Nephron progenitor cell (in vitro differentiated cells): ENCODE results near the gene BOC.

Experiments used
- DNase-seq: peaks from one replicate; pipeline ENCODE4 v3.0.0; 2021
- H3K27ac Mint-ChIP-seq: 2 replicates; pipeline ENCODE4 v1.8.0; 2021; ENCODE audit warnings: mild to moderate bottlenecking, moderate library complexity, mixed read lengths
- H3K27me3 Mint-ChIP-seq: 2 replicates; pipeline ENCODE4 v1.8.0; 2021; ENCODE audit warnings: mild to moderate bottlenecking, low read depth, mixed read lengths; ENCODE audit not compliant: poor library complexity
- H3K36me3 Mint-ChIP-seq: 2 replicates; pipeline ENCODE4 v1.8.0; 2021; ENCODE audit warnings: low read depth, mixed read lengths
- H3K4me1 Mint-ChIP-seq: 2 replicates; pipeline ENCODE4 v1.8.0; 2021; ENCODE audit warnings: mixed read lengths
- H3K4me3 Mint-ChIP-seq: 2 replicates; pipeline ENCODE4 v1.8.0; 2021; ENCODE audit warnings: mild to moderate bottlenecking, moderate library complexity, mixed read lengths
- H3K9me3 Mint-ChIP-seq: 2 replicates; pipeline ENCODE4 v1.8.0; 2021; ENCODE audit warnings: mild to moderate bottlenecking, moderate library complexity, mixed read lengths
- TF ChIP-seq, protein P1 (sequence below): fragments of 200-600 bp; sonication (generic); IDR thresholded peaks from 2 replicates; pipeline ENCODE4 v1.5.0; 2021; ENCODE audit warnings: antibody characterized with exemption

Gene BOC

DNA sequence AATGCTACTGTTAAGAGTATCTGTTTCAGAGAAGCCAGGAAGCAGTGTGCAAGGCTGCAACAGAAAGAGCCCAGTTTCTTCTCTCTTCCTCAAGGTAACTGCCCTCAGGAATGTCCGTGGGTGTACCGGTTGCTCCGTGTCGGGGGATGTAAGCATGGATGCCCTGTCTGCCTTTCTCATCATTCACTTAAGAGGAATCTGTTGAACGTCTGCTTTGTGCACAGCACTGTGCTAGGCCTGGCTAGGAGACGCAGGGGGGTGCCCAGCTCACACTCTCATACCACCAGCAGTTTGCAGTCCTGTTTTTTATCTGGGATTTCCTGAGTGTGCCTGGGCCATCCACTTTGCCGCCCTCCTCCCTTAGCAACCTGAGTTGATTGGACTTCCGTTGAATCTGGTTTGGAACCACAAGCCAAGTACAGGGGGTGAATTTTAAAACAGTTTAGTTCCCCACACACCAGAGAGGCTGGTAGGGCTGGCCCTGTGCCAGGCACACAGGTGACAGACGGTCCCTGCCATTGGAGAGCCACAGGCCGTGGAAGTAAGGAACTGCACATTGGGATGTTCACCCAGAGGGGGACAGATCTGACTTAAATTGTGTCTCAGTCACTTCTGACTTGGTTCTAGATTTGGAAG, 11.2 kb downstream of the BOC start:
- H3K9me3 Mint-ChIP-seq = no peaks in the 10 kb centered on the region
- H3K36me3 Mint-ChIP-seq = peaks cover 93% of the 10 kb centered on the region
- H3K27ac Mint-ChIP-seq = peak overlapping the region; percentile 97
- peak overlapping the region; percentile 68 for H3K4me3 Mint-ChIP-seq
- TF ChIP-seq, protein P1, sequence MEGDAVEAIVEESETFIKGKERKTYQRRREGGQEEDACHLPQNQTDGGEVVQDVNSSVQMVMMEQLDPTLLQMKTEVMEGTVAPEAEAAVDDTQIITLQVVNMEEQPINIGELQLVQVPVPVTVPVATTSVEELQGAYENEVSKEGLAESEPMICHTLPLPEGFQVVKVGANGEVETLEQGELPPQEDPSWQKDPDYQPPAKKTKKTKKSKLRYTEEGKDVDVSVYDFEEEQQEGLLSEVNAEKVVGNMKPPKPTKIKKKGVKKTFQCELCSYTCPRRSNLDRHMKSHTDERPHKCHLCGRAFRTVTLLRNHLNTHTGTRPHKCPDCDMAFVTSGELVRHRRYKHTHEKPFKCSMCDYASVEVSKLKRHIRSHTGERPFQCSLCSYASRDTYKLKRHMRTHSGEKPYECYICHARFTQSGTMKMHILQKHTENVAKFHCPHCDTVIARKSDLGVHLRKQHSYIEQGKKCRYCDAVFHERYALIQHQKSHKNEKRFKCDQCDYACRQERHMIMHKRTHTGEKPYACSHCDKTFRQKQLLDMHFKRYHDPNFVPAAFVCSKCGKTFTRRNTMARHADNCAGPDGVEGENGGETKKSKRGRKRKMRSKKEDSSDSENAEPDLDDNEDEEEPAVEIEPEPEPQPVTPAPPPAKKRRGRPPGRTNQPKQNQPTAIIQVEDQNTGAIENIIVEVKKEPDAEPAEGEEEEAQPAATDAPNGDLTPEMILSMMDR = no peak
- H3K4me1 Mint-ChIP-seq = peaks cover 91% of the 10 kb centered on the region
- no peaks in the 10 kb centered on the region for H3K27me3 Mint-ChIP-seq
- DNase-seq = no peak

DNA sequence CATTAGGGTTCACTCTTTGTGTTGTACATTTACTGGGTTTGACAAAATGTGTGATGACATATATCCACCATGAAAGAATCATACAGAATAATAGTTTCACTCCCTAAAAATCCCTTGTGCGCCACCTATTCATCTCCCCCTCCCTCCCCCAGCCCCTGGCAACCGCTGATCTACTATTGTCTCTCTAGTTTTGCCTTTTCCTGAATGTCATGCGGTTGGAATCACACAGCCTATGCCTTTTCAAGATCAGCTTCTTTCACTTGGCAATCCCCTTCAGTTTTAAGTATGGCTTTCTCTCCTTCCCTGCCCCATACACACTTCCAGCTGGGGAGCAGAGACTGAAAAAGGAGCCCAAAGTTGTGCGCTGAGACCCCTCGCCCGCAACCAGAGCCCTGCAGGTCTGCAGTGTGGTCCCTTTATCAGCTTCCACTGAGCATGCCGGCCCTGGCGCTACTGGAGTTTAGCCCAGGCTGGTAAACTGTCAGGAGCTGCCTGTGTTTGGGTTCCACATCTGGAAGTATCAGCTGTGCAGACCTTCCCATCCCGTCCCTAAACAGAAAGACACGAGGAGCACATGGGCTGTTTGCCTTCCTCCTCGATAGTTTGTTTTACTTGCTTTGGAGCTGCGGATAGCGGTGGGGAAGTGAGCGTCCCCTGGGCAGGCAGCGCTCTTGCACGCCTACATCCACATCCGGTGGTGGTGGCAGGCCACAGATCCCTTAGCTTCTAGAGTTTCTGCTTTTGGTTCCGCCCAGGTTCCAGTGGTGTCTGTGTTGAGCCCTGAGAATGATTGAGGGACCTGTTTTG, 12.3 kb downstream of the BOC start:
- Mint-ChIP-seq H3K27ac (peak overlapping the region; percentile 97), H3K27me3 (no peaks in the 10 kb centered on the region), H3K36me3 (peaks cover 88% of the 10 kb centered on the region), H3K4me3 (peak overlapping the region; percentile 56), H3K4me1 (peaks cover 91% of the 10 kb centered on the region), H3K9me3 (no peaks in the 10 kb centered on the region)
- TF ChIP-seq, protein P1 = no peak
- DNase-seq = no peak

DNA sequence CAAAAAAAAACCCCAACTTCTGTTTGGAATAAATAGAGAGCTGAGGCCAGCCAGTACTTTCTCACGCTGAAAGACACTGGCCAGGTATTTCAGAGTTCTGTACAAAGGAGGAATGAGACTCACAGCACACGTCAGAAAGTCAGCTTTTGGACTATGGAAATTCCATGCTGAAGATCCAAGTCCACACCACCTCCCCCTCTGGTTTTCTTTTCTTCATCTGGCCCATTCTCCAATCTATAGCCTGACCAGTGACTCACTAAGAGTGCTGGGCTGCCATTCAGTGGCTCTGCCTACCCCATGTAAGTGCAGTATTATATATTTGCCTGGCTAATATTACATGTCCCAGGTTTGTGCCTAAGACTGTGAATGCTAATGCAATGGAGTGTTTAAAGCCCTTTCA, 13.9 kb downstream of the BOC start:
- no peaks in the 10 kb centered on the region for H3K9me3 Mint-ChIP-seq
- no peak for DNase-seq
- H3K4me3 Mint-ChIP-seq = no peak overlapping the region
- peak overlapping the region; percentile 73 for H3K27ac Mint-ChIP-seq
- TF ChIP-seq, protein P1 = no peak
- H3K36me3 Mint-ChIP-seq = peaks cover 81% of the 10 kb centered on the region
- no peaks in the 10 kb centered on the region for H3K27me3 Mint-ChIP-seq
- H3K4me1 Mint-ChIP-seq = peaks cover 91% of the 10 kb centered on the region

DNA sequence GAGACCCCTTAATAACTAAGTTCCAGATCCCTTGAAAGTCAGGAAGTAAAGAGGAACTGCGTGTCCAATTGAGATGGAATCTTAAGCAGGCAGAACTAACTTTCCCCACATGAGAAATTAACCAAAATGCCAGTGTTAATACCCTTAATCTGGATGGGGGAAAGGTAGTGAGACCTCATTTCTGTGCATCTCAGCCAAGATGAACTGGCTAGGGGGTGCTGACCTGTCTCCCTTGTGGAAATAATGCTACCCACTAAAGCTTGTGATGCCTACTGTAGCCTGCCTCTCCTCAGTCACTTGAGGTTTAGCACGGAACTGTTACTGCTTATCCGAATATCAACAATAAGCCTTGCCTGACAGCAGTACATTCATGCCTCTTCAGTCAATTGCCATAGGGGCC, 15.1 kb downstream of the BOC start:
- TF ChIP-seq, protein P1 = no peak
- H3K27ac Mint-ChIP-seq = peak overlapping the region; percentile 73
- peaks cover 91% of the 10 kb centered on the region for H3K4me1 Mint-ChIP-seq
- H3K9me3 Mint-ChIP-seq = no peaks in the 10 kb centered on the region
- H3K27me3 Mint-ChIP-seq = no peaks in the 10 kb centered on the region
- H3K36me3 Mint-ChIP-seq = peaks cover 81% of the 10 kb centered on the region
- H3K4me3 Mint-ChIP-seq = no peak overlapping the region
- no peak for DNase-seq

DNA sequence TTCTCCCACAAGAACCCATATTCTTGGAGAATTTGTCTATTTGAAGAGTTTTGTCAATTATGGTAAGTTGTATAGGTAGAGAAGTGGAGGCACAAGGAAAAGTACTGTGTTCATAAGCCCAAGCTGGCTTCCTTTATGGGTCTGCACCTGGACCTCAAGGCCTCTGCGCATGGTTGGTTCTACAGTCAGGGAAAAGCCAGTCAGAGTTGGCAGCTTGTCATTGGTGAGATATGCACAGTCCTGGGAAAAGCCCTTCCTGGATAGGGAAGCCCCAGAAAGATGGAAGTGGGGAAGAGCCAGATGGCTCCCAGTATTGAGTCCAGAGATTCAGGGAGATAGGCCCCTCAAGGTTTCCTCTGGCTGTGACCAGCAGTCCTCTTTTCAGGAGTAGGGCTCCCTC, 15.8 kb downstream of the BOC start:
- Mint-ChIP-seq H3K27ac (peak overlapping the region; percentile 73), H3K36me3 (peaks cover 81% of the 10 kb centered on the region), H3K4me3 (no peak overlapping the region), H3K27me3 (no peaks in the 10 kb centered on the region), H3K9me3 (no peaks in the 10 kb centered on the region), H3K4me1 (peaks cover 91% of the 10 kb centered on the region)
- TF ChIP-seq, protein P1 = no peak
- DNase-seq = no peak
